LNCaP clone FGC (cell line): ENCODE measurements around the gene PRKAG2.

Experiments used
- DNase-seq: peaks from one replicate; pipeline ENCODE4 v3.0.0-alpha.2; 2011; ENCODE audit warnings: low read depth
- H3K4me3 ChIP-seq: 2 replicates; pipeline ENCODE4 v1.5.1; 2011; ENCODE audit warnings: mild to moderate bottlenecking, low read depth, low read length, control low read depth
- CTCF ChIP-seq: IDR thresholded peaks from 2 replicates; pipeline ENCODE4 v1.5.1; 2012; ENCODE audit warnings: mild to moderate bottlenecking; ENCODE audit not compliant: control insufficient read depth, insufficient read depth; ENCODE audit errors: extremely low read depth

The PRKAG2 gene

GRCh38 chr7:151570366-151570915 is 306.5 kb downstream of the PRKAG2 start:
- peak; percentile 53 for TF ChIP-seq CTCF
- no peak for DNase-seq
- H3K4me3 ChIP-seq, result no peak overlapping the region

GRCh38 chr7:151568956-151569940 is 307.7 kb downstream of the PRKAG2 start:
- no peak for DNase-seq
- H3K4me3 ChIP-seq, result no peak overlapping the region
- no peak for TF ChIP-seq CTCF

- no peak overlapping the region for H3K4me3 ChIP-seq
- no peak for TF ChIP-seq CTCF
- DNase-seq, result peak; percentile 41
Observed at GRCh38 chr7:151566897-151567320, 310.0 kb downstream of the PRKAG2 start.

GRCh38 chr7:151565541-151565940 is 311.4 kb downstream of the PRKAG2 start:
- DNase-seq, result no peak
- TF ChIP-seq CTCF, result no peak
- H3K4me3 ChIP-seq, result no peak overlapping the region

GRCh38 chr7:151560243-151560642 is 316.7 kb downstream of the PRKAG2 start:
- DNase-seq, result no peak
- no peak for TF ChIP-seq CTCF
- no peak overlapping the region for H3K4me3 ChIP-seq

GRCh38 chr7:151559557-151560183 is 317.2 kb downstream of the PRKAG2 start:
- DNase-seq, result no peak
- no peak overlapping the region for H3K4me3 ChIP-seq
- no peak for TF ChIP-seq CTCF
